Uterus (tissue), 4 donors: Measurements from ENCODE around the gene EVI5L. TPM values are rescaled to one million over a fixed set of nuclear protein-coding genes. Genes with fewer than 3 reads are reported as not detected.

Experiments used
- DNase-seq, 2 donors: peaks; one replicate each; pipeline ENCODE4 v3.0.0-alpha.2; 2019 to 2020
- H3K27ac ChIP-seq, 2 donors: fragments of 200-600 bp; sonication (generic); 1 replicate in 1 of 2; 2 replicates in 1 of 2; pipeline ENCODE4 v1.5.1; 2016 to 2018
- H3K27me3 ChIP-seq, 2 donors: fragments of 200-600 bp; sonication (generic); one replicate each; pipeline ENCODE4 v1.5.1; 2018 to 2019; ENCODE audit warnings: control low read depth in 1 of 2
- H3K36me3 ChIP-seq, 2 donors: fragments of 200-600 bp; sonication (generic); one replicate each; pipeline ENCODE4 v1.5.1; 2019; ENCODE audit warnings: control low read depth in 1 of 2
- H3K4me1 ChIP-seq, 2 donors: fragments of 200-600 bp; sonication (generic); one replicate each; pipeline ENCODE4 v1.5.1; 2018 to 2019; ENCODE audit warnings: control low read depth in 1 of 2
- H3K4me3 ChIP-seq, 2 donors: fragments of 200-600 bp; sonication (generic); 1 replicate in 1 of 2; 2 replicates in 1 of 2; pipeline ENCODE4 v1.5.1; 2018 to 2019; ENCODE audit warnings: mild to moderate bottlenecking in 1 of 2
- H3K9me3 ChIP-seq, 2 donors: fragments of 200-600 bp; sonication (generic); one replicate each; pipeline ENCODE4 v1.5.1; 2019; ENCODE audit warnings: control low read depth in 1 of 2
- POLR2A ChIP-seq, 2 donors: fragments of 450-650 bp; IDR thresholded peaks; one replicate each; pipeline ENCODE4 v1.6.1; 2016; ENCODE audit warnings: antibody characterized with exemption in 2 of 2, mild to moderate bottlenecking in 1 of 2, moderate library complexity in 1 of 2
- intact Hi-C: fragments of 100-400 bp; cut with DNase I; formaldehyde crosslinking; loops from one replicate; pipeline ENCODE4 v1.15.1; 2023; ENCODE audit warnings: low total_unique reads
- total RNA-seq, 4 donors: library from RNA; depleted of rRNA in 3 of 4; stranded (reverse); fragments of >200 nt in 3 of 4; gene quantifications; one replicate each; pipeline versions ENCODE4 v1.1.0 to v1.2.4, GENCODE V29; 2014 to 2023
- TF ChIP-seq, protein P1 (sequence below), 4 experiments: fragments of 200-600 bp in 2 of 4; fragments of 450-650 bp in 2 of 4; sonication (generic) in 2 of 4; IDR thresholded peaks; one replicate each; pipeline ENCODE4 v1.5.1; 2016 to 2019; ENCODE audit warnings: antibody characterized with exemption in 4 of 4, mild to moderate bottlenecking in 2 of 4, moderate library complexity in 1 of 4
- donor health status: DM: yes; HTN: yes; CAD: no.

The EVI5L gene
- total RNA-seq, 4 donors from 2014 or later: 9.1 to 14.9 (median 12.4) TPM

- TF ChIP-seq, protein P1, sequence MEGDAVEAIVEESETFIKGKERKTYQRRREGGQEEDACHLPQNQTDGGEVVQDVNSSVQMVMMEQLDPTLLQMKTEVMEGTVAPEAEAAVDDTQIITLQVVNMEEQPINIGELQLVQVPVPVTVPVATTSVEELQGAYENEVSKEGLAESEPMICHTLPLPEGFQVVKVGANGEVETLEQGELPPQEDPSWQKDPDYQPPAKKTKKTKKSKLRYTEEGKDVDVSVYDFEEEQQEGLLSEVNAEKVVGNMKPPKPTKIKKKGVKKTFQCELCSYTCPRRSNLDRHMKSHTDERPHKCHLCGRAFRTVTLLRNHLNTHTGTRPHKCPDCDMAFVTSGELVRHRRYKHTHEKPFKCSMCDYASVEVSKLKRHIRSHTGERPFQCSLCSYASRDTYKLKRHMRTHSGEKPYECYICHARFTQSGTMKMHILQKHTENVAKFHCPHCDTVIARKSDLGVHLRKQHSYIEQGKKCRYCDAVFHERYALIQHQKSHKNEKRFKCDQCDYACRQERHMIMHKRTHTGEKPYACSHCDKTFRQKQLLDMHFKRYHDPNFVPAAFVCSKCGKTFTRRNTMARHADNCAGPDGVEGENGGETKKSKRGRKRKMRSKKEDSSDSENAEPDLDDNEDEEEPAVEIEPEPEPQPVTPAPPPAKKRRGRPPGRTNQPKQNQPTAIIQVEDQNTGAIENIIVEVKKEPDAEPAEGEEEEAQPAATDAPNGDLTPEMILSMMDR (IDR thresholded peaks at IDR 0.05): no peak
- no peak for TF ChIP-seq POLR2A (IDR thresholded peaks at IDR 0.05)
- H3K27ac ChIP-seq: peak overlapping the region; percentile 81 to 85
- H3K4me3 ChIP-seq: peak overlapping the region; percentile 47
- peaks cover 10 to 14% of the 10 kb centered on the region in 2 donors for H3K4me1 ChIP-seq
- no peaks in the 10 kb centered on the region for H3K27me3 ChIP-seq
- no peaks in the 10 kb centered on the region for H3K36me3 ChIP-seq
- DNase-seq: peak in 1 of 2 donors; percentile 39
- no peaks in the 10 kb centered on the region for H3K9me3 ChIP-seq
- intact Hi-C loops: no loop called here
Observed at GRCh38 chr19:7902796-7903243, 72.8 kb downstream of the EVI5L start.

GRCh38 chr19:7903244-7904073, 73.4 kb downstream of the EVI5L start, which contains the start of gene MAP2K7:
MAP2K7 (plus strand) TSS chr19:7903877; CDS start chr19:7903945, 68 bp downstream.
- Histone ChIP-seq H3K9me3 (no peaks in the 10 kb centered on the region), H3K27me3 (no peaks in the 10 kb centered on the region), H3K4me1 (peaks cover 10 to 14% of the 10 kb centered on the region in 2 donors), H3K27ac (peak within 1 kb of the TSS; percentile 83 to 90), H3K4me3 (peak within 1 kb of the TSS; percentile 57 to 79), H3K36me3 (no peaks in the 10 kb centered on the region)
- TF ChIP-seq, protein P1 (IDR thresholded peaks at IDR 0.05): peak; percentile 60 to 91 (median 66)
- TF ChIP-seq POLR2A (IDR thresholded peaks at IDR 0.05): peak; percentile 67 to 89
- DNase-seq: peak; percentile 100
- intact Hi-C loops: no loop called here

DNA sequence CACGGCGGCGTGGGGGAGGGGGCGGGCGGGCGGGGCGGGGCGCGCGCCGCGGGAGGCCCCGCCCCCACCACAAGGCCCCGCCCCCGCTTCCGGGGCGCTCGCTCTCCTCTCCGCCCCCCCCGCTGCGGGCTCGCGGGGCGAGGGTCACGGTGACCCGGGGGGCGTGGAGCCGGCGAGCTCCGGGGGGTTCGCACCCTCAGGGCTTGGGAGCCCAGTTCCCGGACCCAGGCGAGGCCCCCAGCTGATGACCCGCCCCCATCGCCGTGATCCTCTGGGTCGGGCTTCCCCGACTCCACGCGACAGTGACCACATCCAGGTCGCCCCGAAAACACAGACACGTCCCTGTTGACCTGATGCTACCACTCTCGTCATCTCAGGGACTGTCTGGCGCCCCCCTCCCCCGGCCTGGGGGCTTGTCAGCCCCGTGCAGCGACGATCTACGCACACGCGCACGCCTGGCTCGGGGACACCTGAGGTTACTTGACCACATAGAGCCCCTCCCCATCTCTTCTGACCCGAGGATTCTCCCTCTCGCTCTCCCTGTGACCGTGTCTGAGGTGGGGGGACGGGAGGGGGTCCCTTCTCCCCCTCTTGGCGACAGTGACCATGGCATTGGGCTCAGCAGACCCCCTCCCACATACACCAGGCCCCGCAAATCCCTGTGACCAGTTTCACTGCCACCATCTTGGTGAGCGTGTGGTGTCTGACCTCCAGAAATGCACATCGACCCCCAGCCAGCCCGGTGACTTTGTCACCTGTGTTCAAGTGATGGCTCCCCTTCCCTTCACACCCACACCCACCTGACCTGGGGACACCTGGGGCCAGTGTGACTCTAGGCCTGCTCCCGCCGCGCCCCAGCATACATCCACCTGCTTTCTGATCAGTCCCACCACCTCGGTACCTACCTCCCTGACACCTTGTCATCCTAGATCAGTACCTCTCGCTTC, 74.3 kb downstream of the EVI5L start:
- intact Hi-C loops: no loop called here
- no peaks in the 10 kb centered on the region for H3K27me3 ChIP-seq
- peak overlapping the region; percentile 57 to 79 for H3K4me3 ChIP-seq
- H3K4me1 ChIP-seq: peaks cover 10 to 14% of the 10 kb centered on the region in 2 donors
- H3K36me3 ChIP-seq: no peaks in the 10 kb centered on the region
- H3K9me3 ChIP-seq: no peaks in the 10 kb centered on the region
- peak overlapping the region; percentile 83 to 90 for H3K27ac ChIP-seq
- peak; percentile 58 to 72 for DNase-seq
- TF ChIP-seq, protein P1 (IDR thresholded peaks at IDR 0.05): no peak
- no peak for TF ChIP-seq POLR2A (IDR thresholded peaks at IDR 0.05)

- H3K4me1 ChIP-seq: peaks cover 10 to 14% of the 10 kb centered on the region in 2 donors
- no peak for DNase-seq
- no peaks in the 10 kb centered on the region for H3K9me3 ChIP-seq
- H3K4me3 ChIP-seq: no peak overlapping the region
- no peak overlapping the region for H3K27ac ChIP-seq
- TF ChIP-seq, protein P1 (IDR thresholded peaks at IDR 0.05): no peak
- no peak for TF ChIP-seq POLR2A (IDR thresholded peaks at IDR 0.05)
- H3K36me3 ChIP-seq: no peaks in the 10 kb centered on the region
- H3K27me3 ChIP-seq: no peaks in the 10 kb centered on the region
- intact Hi-C loops: no loop called here
Observed at GRCh38 chr19:7905268-7905667, 75.2 kb downstream of the EVI5L start.
